Heart left ventricle (tissue), 13 donors: ENCODE measurements around the gene MAP3K4.

Experiments
- POLR2A ChIP-seq, 2 donors: fragments of 450-650 bp; IDR thresholded peaks; one replicate each; pipeline ENCODE4 v1.6.1; 2017; ENCODE audit warnings: antibody characterized with exemption in 2 of 2, mild to moderate bottlenecking in 2 of 2, moderate library complexity in 2 of 2
- TF ChIP-seq, protein P1 (sequence below), 12 donors: fragments of 200-600 bp; sonication (generic) in 4 of 12; IDR thresholded peaks; one replicate each; pipeline versions ENCODE4 v1.5.0 to v1.8.0; 2018 to 2022; ENCODE audit warnings: antibody characterized with exemption in 12 of 12, mild to moderate bottlenecking in 5 of 12
- donor health status: ischemic (EF 13 %, LVEDD 7.1; RV severe dilation, severe dysfunction).
- donor health status: DM: no; HTN: yes; CAD: no.
- donor health status: DM: no; HTN: no; CAD: no.
- donor health status: ischemic (EF 25% LVEDD 6.9; RV normal size, moderate dysfunction).
- donor health status: ischemic (EF 25% LVEDD 5.7; RV mildly dilated, moderate dysfunction).
- donor health status: ischemic (EF 35%, LVEDD 5.7; RV mildly dilated, moderate dysfunction).
- donor health status: nonischemic (EF 11% LVEDD 7.7; RV severe dilation, severe dysfunction).
- donor health status: DM: yes; HTN: yes; CAD: no.
- donor health status: PGD.
- donor health status: ischemic (EF 29% LVEDD 5.4; RV normal size, mild dysfunction).
- donor health status: nonischemic (EF 23%, LVEDD 6.1; RV moderate dilation, normal function).

DNA sequence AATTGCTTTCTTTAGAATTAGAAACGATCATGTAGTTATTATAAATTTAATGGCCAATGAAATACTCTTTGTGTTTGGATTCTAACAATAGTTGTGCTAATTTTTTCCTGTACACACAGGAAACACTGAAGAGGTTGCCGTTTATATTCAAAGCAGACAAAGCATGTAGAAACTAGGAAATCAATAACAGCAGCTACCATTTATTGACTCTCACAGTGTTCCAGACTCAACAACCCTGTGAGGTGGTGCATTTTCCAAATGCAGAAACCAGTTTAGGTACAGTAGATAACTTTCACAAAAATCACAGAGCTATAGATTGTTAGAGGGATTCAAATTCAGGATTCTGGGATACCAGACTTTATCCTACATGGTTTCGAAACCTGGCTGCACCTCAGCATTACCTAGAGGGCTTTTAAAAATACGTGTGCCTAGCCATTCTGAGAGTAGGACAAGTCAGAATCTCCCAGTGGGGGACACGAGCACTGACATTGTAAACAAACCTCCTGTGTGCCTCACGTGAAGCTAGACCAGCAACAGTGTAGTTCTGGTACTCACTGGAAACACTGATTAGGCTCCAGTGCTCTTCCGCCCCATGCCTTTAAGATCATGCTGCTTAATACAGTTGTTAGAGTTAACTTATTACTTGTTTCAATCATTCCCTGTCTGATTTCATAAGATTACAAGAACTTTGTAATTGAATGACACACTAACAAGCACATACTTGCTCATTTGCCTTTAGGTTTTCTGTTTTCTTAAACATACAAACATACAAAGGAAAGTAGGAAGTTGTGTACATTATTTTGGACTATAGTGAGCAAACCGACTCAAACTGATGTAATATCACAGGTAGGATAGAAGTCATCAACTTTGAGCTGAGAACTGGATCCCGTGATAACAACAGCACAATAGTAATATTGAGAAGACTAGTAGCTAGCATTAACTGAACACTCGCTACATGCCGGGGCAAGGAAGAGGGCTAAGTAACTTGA, 65.8 kb downstream of the MAP3K4 start:
- TF ChIP-seq, protein P1, sequence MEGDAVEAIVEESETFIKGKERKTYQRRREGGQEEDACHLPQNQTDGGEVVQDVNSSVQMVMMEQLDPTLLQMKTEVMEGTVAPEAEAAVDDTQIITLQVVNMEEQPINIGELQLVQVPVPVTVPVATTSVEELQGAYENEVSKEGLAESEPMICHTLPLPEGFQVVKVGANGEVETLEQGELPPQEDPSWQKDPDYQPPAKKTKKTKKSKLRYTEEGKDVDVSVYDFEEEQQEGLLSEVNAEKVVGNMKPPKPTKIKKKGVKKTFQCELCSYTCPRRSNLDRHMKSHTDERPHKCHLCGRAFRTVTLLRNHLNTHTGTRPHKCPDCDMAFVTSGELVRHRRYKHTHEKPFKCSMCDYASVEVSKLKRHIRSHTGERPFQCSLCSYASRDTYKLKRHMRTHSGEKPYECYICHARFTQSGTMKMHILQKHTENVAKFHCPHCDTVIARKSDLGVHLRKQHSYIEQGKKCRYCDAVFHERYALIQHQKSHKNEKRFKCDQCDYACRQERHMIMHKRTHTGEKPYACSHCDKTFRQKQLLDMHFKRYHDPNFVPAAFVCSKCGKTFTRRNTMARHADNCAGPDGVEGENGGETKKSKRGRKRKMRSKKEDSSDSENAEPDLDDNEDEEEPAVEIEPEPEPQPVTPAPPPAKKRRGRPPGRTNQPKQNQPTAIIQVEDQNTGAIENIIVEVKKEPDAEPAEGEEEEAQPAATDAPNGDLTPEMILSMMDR (IDR thresholded peaks at IDR 0.05) = no peak
- no peak for TF ChIP-seq POLR2A (IDR thresholded peaks at IDR 0.05)
